IMR-90 (cell line): ENCODE data around the gene TXLNA. TPM values are rescaled to one million over a fixed set of nuclear protein-coding genes. Genes with fewer than 3 reads are reported as not detected.

ENCODE experiments used
- ATAC-seq: fragments of 200-7000 bp; cut with Tn5 transposase; 2 replicates; pipeline ENCODE4 v1.9.1; 2020; ENCODE audit warnings: low read depth, mild to moderate bottlenecking, moderate library complexity
- BruUV-seq: library from RNA; stranded (reverse); fragments of 400-500 nt; replicated peaks from 2 replicates; lab custom pipeline; 2021; lab: Mats Ljungman, UMichigan
- CTCF ChIA-PET: fragments of 300-600 bp; formaldehyde crosslinking; extraction: SDS; loops from one replicate; lab custom pipeline; 2021; ENCODE audit warnings: antibody characterized with exemption; lab: Yijun Ruan, JAX
- POLR2A ChIA-PET: fragments of 300-600 bp; sonication (Branson Sonifier 250); formaldehyde crosslinking; loops from one replicate; lab custom pipeline; 2022; ENCODE audit warnings: antibody characterized with exemption; ENCODE audit not compliant: unreplicated experiment; lab: Charles Lee
- DNase-seq: peaks from one replicate; pipeline ENCODE4 v3.0.0; 2013
- H2AFZ ChIP-seq: replicated peaks from 2 replicates; pipeline ENCODE3; 2013; ENCODE audit warnings: low read length, mild to moderate bottlenecking; ENCODE audit not compliant: poor library complexity
- H2AK5ac ChIP-seq: 2 replicates; pipeline ENCODE4 v1.6.1; 2013; ENCODE audit warnings: low read depth, low read length, inconsistent platforms
- H2AK9ac ChIP-seq: replicated peaks from 2 replicates; pipeline ENCODE3; 2013; ENCODE audit warnings: mild to moderate bottlenecking, low read depth, low read length, moderate library complexity; ENCODE audit not compliant: poor library complexity
- H2BK120ac ChIP-seq: 2 replicates; pipeline ENCODE4 v1.6.1; 2013; ENCODE audit warnings: low read depth, low read length, inconsistent platforms
- H2BK15ac ChIP-seq: 3 replicates; pipeline ENCODE4 v1.6.1; 2013; ENCODE audit warnings: low read depth, low read length, inconsistent platforms
- H2BK20ac ChIP-seq: 2 replicates; pipeline ENCODE4 v1.6.1; 2013; ENCODE audit warnings: low read depth, mild to moderate bottlenecking, inconsistent platforms, low read length, moderate library complexity
- H2BK5ac ChIP-seq: 2 replicates; pipeline ENCODE4 v1.6.1; 2013; ENCODE audit warnings: mild to moderate bottlenecking, low read depth, low read length, inconsistent platforms; ENCODE audit not compliant: poor library complexity, severe bottlenecking
- H3K14ac ChIP-seq: replicated peaks from 2 replicates; pipeline ENCODE4 v1.6.1; 2013; ENCODE audit warnings: low read depth, low read length, inconsistent platforms
- H3K18ac ChIP-seq: 2 replicates; pipeline ENCODE4 v1.6.1; 2013; ENCODE audit warnings: low read depth, low read length, control low read depth
- H3K23ac ChIP-seq: 2 replicates; pipeline ENCODE4 v1.6.1; 2013; ENCODE audit warnings: low read depth, low read length, inconsistent platforms
- H3K27ac ChIP-seq: 2 replicates; pipeline ENCODE4 v1.5.1; 2013; ENCODE audit warnings: mild to moderate bottlenecking, control low read depth, low read length; ENCODE audit not compliant: insufficient read depth
- H3K27me3 ChIP-seq: 2 replicates; pipeline ENCODE4 v1.6.1; 2013; ENCODE audit warnings: low read length; ENCODE audit not compliant: control insufficient read depth, insufficient read depth
- H3K36me3 ChIP-seq: 2 replicates; pipeline ENCODE4 v1.6.1; 2013; ENCODE audit warnings: low read length, mixed read lengths; ENCODE audit not compliant: control insufficient read depth, insufficient read depth
- H3K4ac ChIP-seq: 2 replicates; pipeline ENCODE4 v1.6.1; 2013; ENCODE audit warnings: low read depth, low read length, inconsistent platforms
- H3K4me1 ChIP-seq: 2 replicates; pipeline ENCODE4 v1.6.1; 2013; ENCODE audit warnings: low read length, mixed read lengths; ENCODE audit not compliant: control insufficient read depth, insufficient read depth
- H3K4me2 ChIP-seq: 2 replicates; pipeline ENCODE4 v1.6.1; 2013; ENCODE audit warnings: low read depth, mild to moderate bottlenecking, control low read depth, low read length, moderate library complexity
- H3K4me3 ChIP-seq: 2 replicates; pipeline ENCODE4 v1.5.1; 2013; ENCODE audit warnings: low read depth, mild to moderate bottlenecking, control low read depth, low read length, moderate library complexity; ENCODE audit not compliant: insufficient read depth
- H3K56ac ChIP-seq: 2 replicates; pipeline ENCODE4 v1.6.1; 2013; ENCODE audit warnings: low read length, inconsistent platforms; ENCODE audit not compliant: insufficient read depth; ENCODE audit errors: extremely low read depth
- H3K79me1 ChIP-seq, 2 experiments: 2 replicates each; pipeline ENCODE4 v1.6.1; 2013; ENCODE audit warnings: low read length in 2 of 2, inconsistent platforms in 1 of 2, low read depth in 1 of 2
- H3K9ac ChIP-seq: 2 replicates; pipeline ENCODE4 v1.6.1; 2013; ENCODE audit warnings: low read depth, low read length, control low read depth
- H3K9me1 ChIP-seq: 2 replicates; pipeline ENCODE4 v1.6.1; 2013; ENCODE audit warnings: low read length, inconsistent platforms; ENCODE audit not compliant: insufficient read depth
- H3K9me3 ChIP-seq: 2 replicates; pipeline ENCODE4 v1.6.1; 2013; ENCODE audit warnings: low read length; ENCODE audit not compliant: control insufficient read depth, insufficient read depth
- H4K20me1 ChIP-seq: 2 replicates; pipeline ENCODE4 v1.6.1; 2013; ENCODE audit warnings: low read length, inconsistent platforms; ENCODE audit not compliant: insufficient read depth
- H4K5ac ChIP-seq: 2 replicates; pipeline ENCODE4 v1.6.1; 2013; ENCODE audit warnings: mild to moderate bottlenecking, low read depth, low read length, control low read depth
- H4K8ac ChIP-seq, 2 experiments: 2 replicates each; pipeline ENCODE4 v1.6.1; 2013; ENCODE audit warnings: low read depth in 2 of 2, low read length in 2 of 2, control low read depth in 1 of 2, inconsistent platforms in 1 of 2
- H4K91ac ChIP-seq: 2 replicates; pipeline ENCODE4 v1.6.1; 2013; ENCODE audit warnings: low read depth, low read length, inconsistent platforms; ENCODE audit not compliant: insufficient read depth
- BHLHE40 ChIP-seq: fragments of 150-350 bp; IDR thresholded peaks from 2 replicates; pipeline ENCODE4 v1.6.1; 2016; ENCODE audit warnings: mild to moderate bottlenecking, low read depth, low read length
- CHD1 ChIP-seq: IDR thresholded peaks from 2 replicates; pipeline ENCODE4 v1.6.1; 2012; ENCODE audit warnings: low read depth, low read length, improper control_type of control experiment
- CTCF ChIP-seq: conservative IDR thresholded peaks from 2 replicates; pipeline ENCODE4 v1.5.1; 2012; ENCODE audit warnings: mild to moderate bottlenecking, low read depth, low read length, improper control_type of control experiment
- ELK1 ChIP-seq: fragments of 150-350 bp; IDR thresholded peaks from 2 replicates; pipeline ENCODE4 v1.6.1; 2016; ENCODE audit warnings: low read depth, mild to moderate bottlenecking, low read length, moderate library complexity, borderline replicate concordance
- FOS ChIP-seq: fragments of 150-350 bp; IDR thresholded peaks from 2 replicates; pipeline ENCODE4 v1.6.1; 2016; ENCODE audit warnings: low read depth, low read length
- MAZ ChIP-seq: IDR thresholded peaks from 2 replicates; pipeline ENCODE4 v1.6.1; 2012; ENCODE audit warnings: low read depth, mild to moderate bottlenecking, low read length, improper control_type of control experiment, moderate library complexity, borderline replicate concordance
- NFE2L2 ChIP-seq: fragments of 150-350 bp; IDR thresholded peaks from 2 replicates; pipeline ENCODE4 v1.6.1; 2016; ENCODE audit warnings: low read depth, mild to moderate bottlenecking, low read length
- WGBS, 2 experiments: methylation state at CpG; one replicate each; pipeline versions ENCODE4 v1.1.5 to v1.1.7; 2013; ENCODE audit warnings: missing lambda C conversion rate in 2 of 2; ENCODE audit not compliant: insufficient read length in 1 of 2; ENCODE audit errors: extremely low coverage in 2 of 2; 5-methylcytosine and 5-hydroxymethylcytosine counted together
- dilution Hi-C: fragments of 300-500 bp; cut with HindIII; formaldehyde crosslinking; loops from one replicate; pipeline ENCODE4 v1.14.3; 2018; ENCODE audit warnings: low sequenced_read_pairs; ENCODE audit not compliant: unreplicated experiment
- in situ Hi-C: fragments of 300-500 bp; cut with MboI; formaldehyde crosslinking; loops from 3 replicates; pipeline ENCODE4 v1.14.3; 2019; ENCODE audit warnings: low sequenced_read_pairs, inconsistent platforms, mixed read lengths
- intact Hi-C: fragments of 100-400 bp; cut with micrococcal nuclease; formaldehyde crosslinking; loops from 2 replicates; pipeline ENCODE4 v1.10.0; 2022
- polyA plus RNA-seq, 3 experiments: library from polyadenylated mRNA; depleted of rRNA; stranded (reverse); fragments of >200 nt; gene quantifications; 2 replicates each; pipeline ENCODE4 v1.2.3, GENCODE V29; 2012; ENCODE audit warnings: low replicate concordance in 1 of 3
- total RNA-seq: library from RNA; depleted of rRNA; stranded (reverse); fragments of >200 nt; gene quantifications from 2 replicates; pipeline ENCODE4 v1.2.3, GENCODE V29; 2012

Gene TXLNA
- total and polyA plus RNA-seq, 2 of the 4 experiments (the other 2 are of a cell fraction) = 47.6 to 102 TPM

GRCh38 chr1:32216566-32216965 lies 37.1 kb downstream of the TXLNA start:
- ATAC-seq = no peak
- no peak overlapping the region for H3K4ac ChIP-seq
- no peak overlapping the region for H3K14ac ChIP-seq
- H3K9me3 ChIP-seq = no peaks in the 10 kb centered on the region
- H3K27ac ChIP-seq = no peak overlapping the region
- peaks cover 35% of the 10 kb centered on the region for H3K36me3 ChIP-seq
- H3K4me2 ChIP-seq = no peak overlapping the region
- H2BK15ac ChIP-seq = no peak overlapping the region
- BruUV-seq = no TSS peak
- H3K79me1 ChIP-seq = peaks cover 19 to 45% of the 10 kb centered on the region in 2 experiments
- WGBS, 2 experiments = no CpG with 5 or more reads among the region's 5 CpGs
- no peak for DNase-seq
- H4K20me1 ChIP-seq = no peaks in the 10 kb centered on the region; the same call in 1 of the 2 replicates
- H2AK5ac ChIP-seq = no peak overlapping the region
- TF ChIP-seq MAZ (no peak), ELK1 (no peak), NFE2L2 (no peak), FOS (no peak), BHLHE40 (no peak), CHD1 (no peak), CTCF (no peak)
- no peaks in the 10 kb centered on the region for H3K27me3 ChIP-seq
- no peak overlapping the region for H4K91ac ChIP-seq
- no peak overlapping the region for H4K5ac ChIP-seq
- H3K4me3 ChIP-seq = no peak overlapping the region
- CTCF ChIA-PET = interaction anchor here (0.8 to 1.5 kb wide), 3 partner anchors 11 to 178 kb away, joined by 4 to 5 read pairs (median 4); partner anchors contain the start of genes BSDC1 and IQCC
- in situ Hi-C loops (loop anchor here (10.0 kb wide), 1 partner anchor 108 kb away; no protein-coding TSS in a partner anchor), intact Hi-C loops (no loop called here), dilution Hi-C loops (no loop called here)
- no peak overlapping the region for H2BK20ac ChIP-seq
- H3K23ac ChIP-seq = no peak overlapping the region
- H3K56ac ChIP-seq = no peak overlapping the region
- no peak overlapping the region for H3K18ac ChIP-seq
- H2AK9ac ChIP-seq = no peak overlapping the region
- H2BK5ac ChIP-seq = no peak overlapping the region
- no peak overlapping the region for H2AFZ ChIP-seq
- no peak overlapping the region for H4K8ac ChIP-seq
- POLR2A ChIA-PET = no interaction called here
- no peak overlapping the region for H2BK120ac ChIP-seq
- peaks cover 9% of the 10 kb centered on the region for H3K4me1 ChIP-seq
- H3K9me1 ChIP-seq = peaks cover 9% of the 10 kb centered on the region
- H3K9ac ChIP-seq = no peak overlapping the region
